ENCODE data around the gene TXNDC9. TPM values are rescaled to one million over a fixed set of nuclear protein-coding genes. Genes with fewer than 3 reads are reported as not detected.

Gene TXNDC9
- 40.1 to 57.4 TPM (median 45.5 TPM) in 5 replicates for total RNA-seq (2022; extraction: Qiagen RNA extraction; ENCODE audit: low read depth)

GRCh38 chr2:99335911-99336803 lies at the start of gene TXNDC9:
Gene TXNDC9, minus strand, starts transcription at chr2:99336333. Its CDS starts 3,123 bp downstream, at chr2:99333210.

GRCh38 chr2:99337113-99338028 lies 1.2 kb upstream of the TXNDC9 start, which contains the start of gene EIF5B:
Gene EIF5B, plus strand, starts transcription at chr2:99337389. Its CDS starts 166 bp downstream, at chr2:99337555.

GRCh38 chr2:99301097-99301496 lies 35.0 kb downstream of the TXNDC9 start, which contains the start of gene LYG1:
Gene LYG1, minus strand, starts transcription at chr2:99301197. Its CDS starts 5,527 bp downstream, at chr2:99295670.

Other genes with a start within 250 kb of the TXNDC9 start
- gene C2orf15, start 194.6 kb downstream of the TXNDC9 start, total RNA-seq (2022; extraction: Qiagen RNA extraction; ENCODE audit: low read depth): 0.42 to 0.64 TPM (median 0.50 TPM) in 4 of 5 replicates, not detected in the other
- 3.5 to 9.8 TPM (median 3.9 TPM) in 5 replicates for gene TSGA10, start 181.4 kb downstream of the TXNDC9 start, total RNA-seq (2022; extraction: Qiagen RNA extraction; ENCODE audit: low read depth)
- 3.6 to 4.1 TPM (median 3.9 TPM) in 5 replicates for gene LIPT1, start 181.4 kb downstream of the TXNDC9 start, total RNA-seq (2022; extraction: Qiagen RNA extraction; ENCODE audit: low read depth)
- gene MITD1, start 155.3 kb downstream of the TXNDC9 start, total RNA-seq (2022; extraction: Qiagen RNA extraction; ENCODE audit: low read depth): 17.3 to 30.8 TPM (median 26.5 TPM) in 5 replicates
- 27.6 to 64.9 TPM (median 33.8 TPM) in 5 replicates for gene MRPL30, start 155.1 kb downstream of the TXNDC9 start, total RNA-seq (2022; extraction: Qiagen RNA extraction; ENCODE audit: low read depth)
- 0.17 TPM in 1 of 5 replicates, not detected in the others for gene LYG2, start 80.7 kb downstream of the TXNDC9 start, total RNA-seq (2022; extraction: Qiagen RNA extraction; ENCODE audit: low read depth)
- gene LYG1, start 35.1 kb downstream of the TXNDC9 start, total RNA-seq (2022; extraction: Qiagen RNA extraction; ENCODE audit: low read depth): 1.1 to 1.8 TPM (median 1.5 TPM) in 5 replicates
- gene EIF5B, start 1.1 kb upstream of the TXNDC9 start, total RNA-seq (2022; extraction: Qiagen RNA extraction; ENCODE audit: low read depth): 55.1 to 81.6 TPM (median 62.8 TPM) in 5 replicates
- gene REV1, start 153.7 kb upstream of the TXNDC9 start, total RNA-seq (2022; extraction: Qiagen RNA extraction; ENCODE audit: low read depth): 10.3 to 13.0 TPM (median 12.0 TPM) in 5 replicates